ENCODE results near the gene RPL28.
"Not testable (repeated sequence)": the region's sequence is repeated elsewhere in the genome, so short reads cannot be mapped to it uniquely, and the experiment has no call there.

Gene RPL28

DNA sequence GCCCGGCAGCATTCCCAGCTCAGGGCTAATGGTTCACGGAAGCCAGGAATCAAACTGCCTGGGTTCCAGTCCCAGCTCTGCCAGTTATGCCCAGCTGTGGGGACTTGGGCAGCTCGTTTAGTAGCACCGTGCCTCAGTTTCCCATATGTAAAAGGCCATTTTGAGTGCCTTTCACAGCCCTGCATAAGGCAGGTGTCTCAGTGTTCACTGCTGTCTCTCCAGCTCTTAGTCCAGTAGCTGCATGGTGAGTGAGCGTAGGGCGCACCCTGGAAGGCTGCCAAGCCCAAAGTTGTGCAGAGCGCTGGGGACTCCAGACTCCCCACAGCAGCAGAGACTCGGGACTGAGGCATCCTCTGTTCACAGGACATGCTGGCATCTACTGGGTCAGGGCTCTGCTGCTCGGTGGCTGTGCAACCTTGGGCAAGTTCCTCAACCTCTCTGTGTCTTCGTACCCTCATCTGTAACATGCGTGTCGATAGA, 5.5 kb downstream of the RPL28 start:
- DNase-seq (ENCODE audit: low read depth in 2 of 2, low spot score in 1 of 2) = no peak

DNA sequence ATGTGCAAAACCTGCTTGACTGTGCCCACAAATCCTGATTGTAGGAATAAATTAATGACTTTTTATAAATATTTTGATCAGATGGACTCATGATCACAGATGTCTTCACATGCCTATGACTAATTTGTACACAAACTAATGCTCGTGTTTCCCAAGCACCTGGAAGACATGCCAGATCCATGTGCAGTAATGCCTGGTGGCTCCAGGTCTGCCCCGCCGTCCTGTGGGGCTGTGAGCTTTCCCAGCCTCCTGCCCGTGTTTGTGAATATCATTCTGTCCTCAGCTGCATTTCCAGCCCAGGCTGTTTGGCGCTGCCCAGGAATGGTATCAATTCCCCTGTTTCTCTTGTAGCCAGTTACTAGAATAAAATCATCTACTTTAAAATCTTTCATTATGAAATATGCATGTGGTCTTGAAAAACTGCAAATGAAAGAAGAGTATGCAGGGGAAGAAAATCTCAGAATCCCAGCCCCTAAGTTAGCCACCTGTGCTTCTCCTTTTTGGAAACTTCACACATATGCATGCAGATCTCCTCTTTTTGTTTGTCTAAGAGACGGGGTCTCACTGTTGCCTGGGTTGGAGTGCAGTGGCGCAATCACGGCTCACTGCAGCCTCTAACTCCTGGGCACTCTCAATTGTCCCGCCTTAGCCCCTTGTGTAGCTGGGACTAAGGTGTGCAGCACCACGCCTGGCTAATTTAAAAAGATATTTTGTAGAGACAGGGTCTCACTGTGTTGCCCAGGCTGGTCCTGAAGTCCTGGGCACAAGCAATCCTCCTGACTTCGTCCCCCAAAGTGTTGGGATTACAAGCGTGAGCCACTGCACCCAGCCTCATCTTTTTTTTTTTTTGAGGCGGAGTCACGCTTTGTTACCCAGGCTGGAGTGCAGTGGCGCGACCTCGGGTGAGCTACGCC, 6.2 kb downstream of the RPL28 start:
- no peak for DNase-seq (ENCODE audit: low read depth in 2 of 2, low spot score in 1 of 2)

DNA sequence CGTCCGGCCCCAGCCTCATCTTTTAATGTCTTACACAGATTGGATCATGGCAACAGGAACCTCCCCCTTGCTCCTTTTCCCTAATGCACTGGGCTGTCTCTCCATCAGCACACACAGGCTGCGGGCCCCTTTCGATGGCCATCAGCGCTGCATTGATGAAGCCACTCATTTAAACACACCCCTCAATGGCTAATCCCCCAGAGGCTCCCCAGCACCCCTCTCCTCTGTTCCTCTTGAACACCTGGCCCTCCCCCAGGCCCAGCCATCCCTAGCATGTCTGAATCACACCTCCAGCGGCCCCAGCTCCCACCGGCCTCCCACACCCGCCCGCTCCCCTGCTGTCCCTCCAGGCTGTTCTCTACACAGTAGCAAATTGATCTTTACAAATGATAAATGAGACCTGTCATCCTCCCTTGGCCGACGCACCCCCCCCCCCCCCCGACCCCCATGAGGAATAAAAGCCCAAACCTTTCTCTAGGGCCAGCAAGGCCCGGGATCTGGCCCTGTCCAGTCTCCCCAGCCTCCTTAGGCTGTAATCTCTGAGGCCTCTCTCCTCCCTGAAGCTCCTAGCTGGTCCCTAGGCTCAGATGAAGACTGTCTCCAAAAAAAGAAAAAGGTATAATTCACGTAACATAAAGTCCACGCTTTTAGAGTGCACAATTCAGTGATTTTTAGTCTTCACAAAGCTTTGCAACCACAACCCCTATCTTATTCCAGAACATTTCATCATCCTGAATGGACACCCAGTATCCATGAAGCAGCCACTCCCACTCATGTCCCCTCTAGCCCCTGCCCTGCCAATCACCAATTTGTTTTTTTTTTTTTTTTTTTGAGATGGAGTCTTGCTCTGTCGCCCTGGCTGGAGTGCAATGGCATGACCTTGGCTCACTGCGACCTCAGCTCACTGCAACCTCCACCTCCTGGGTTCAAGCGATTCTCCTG, 7.4 kb downstream of the RPL28 start:
- no peak for DNase-seq (ENCODE audit: low read depth in 2 of 2, low spot score in 1 of 2)

DNA sequence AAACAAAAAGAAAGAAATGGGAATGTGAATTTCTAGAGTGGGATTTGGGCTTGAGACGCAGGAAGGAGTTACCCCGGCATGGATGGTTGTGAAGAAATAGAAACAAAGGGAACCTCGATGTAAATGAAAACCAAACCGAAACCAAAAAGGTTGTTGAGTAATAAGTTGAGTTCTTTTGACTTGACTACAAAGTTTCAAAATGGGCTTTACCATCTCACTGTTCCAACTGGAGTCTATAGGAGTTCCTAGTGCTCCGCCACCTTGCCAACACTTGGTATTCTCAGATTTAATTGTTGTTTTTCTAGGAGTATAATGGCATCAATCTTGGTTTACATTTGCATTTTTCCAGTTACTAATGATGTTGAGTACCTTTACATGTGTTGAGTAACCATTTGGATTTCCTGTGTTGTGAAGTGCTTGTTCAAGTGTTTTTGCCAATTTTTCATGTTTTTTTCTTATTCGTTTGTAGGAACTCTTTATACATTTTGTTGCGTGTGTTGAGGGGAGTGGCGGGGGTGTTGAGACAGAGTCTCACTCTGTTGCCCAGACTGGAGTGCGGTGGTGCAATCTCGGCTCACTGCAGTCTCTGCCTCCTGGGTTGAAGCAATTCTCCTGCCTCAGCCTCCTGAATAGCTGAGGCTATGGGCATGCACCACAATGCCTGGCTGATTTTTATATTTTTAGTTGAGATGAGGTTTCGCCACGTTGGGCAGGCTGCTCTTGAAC, 12.6 kb downstream of the RPL28 start:
- DNase-seq (ENCODE audit: low read depth in 2 of 2, low spot score in 1 of 2) = no peak

DNA sequence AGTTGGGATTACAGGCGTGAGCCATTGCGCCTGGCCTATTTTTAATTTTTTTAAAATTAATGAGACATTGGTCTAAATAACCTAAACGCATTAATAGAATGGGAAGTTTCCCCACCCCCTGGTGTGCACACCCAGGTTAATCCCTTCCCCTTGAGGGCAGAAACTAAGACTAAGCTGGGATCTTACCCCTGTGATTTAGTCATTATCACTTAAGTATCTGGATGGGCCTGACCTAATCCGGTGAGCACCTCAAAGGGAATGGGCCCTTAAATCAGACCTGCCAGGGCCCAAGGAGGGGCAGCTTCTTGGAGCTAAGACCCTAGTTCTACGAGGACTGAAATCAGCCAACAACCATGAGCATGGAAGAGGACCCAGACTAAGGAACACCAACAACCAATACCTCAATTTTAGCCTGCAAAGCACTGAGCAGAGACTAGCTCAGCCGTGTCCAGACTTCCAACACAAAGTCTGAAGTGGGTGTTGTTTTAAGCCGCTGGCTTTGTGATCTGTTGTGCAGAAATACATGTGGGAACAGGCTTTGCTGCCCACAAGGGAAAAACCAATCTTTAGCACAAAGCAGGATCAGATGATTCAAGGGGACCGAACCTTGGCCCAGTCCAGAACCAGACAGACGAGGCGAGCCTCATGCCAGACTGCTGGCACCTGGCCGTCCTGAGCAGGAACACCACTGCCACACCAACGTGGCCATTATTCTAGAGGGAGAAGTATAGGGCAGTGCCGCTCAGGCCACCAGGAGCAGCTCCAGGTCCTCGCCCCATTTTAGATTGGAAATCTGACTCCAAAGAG, 14.8 kb downstream of the RPL28 start:
- DNase-seq (ENCODE audit: low read depth in 2 of 2, low spot score in 1 of 2) = no peak

DNA sequence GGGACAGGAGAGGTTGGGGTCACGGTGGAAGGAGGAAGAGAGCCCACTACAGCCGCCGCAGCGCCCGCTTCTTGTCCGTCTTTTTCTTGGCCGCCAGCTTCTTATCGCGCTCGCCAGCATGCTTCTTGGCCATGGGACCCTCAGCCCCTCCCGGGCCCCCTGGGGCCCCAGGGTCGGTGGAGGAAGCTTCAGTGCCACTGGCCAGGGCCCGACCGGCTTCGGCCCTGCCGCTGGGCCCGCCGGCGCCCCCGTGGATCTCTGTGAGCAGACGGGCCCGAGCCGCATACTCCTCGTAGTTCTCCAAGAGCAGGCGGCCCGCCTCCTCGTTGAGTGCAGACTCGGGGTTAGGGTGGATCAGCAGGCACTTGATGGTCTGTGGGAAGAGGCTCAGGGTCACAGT, 15.7 kb downstream of the RPL28 start:
- not testable (repeated sequence) for DNase-seq (ENCODE audit: low read depth in 2 of 2, low spot score in 1 of 2)

DNA sequence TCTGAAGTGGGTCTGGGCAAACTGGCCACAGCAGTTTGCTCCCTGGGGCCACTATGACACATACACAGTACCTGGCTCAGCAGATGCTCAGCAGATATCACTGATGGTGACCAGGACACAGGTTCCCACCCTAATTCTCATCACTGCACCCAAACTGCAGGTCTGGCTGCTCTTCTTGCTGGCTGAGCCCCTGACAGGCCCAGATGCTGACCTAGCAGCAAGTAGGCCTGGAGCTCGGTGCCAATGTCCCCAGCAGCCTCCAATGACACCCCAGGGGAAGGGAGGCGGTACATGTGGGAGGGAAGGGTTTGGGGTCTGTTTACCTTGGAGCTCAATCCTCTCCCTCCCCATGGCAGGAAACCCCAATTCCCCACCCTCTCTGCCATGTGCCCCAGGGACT, 16.8 kb downstream of the RPL28 start:
- no peak for DNase-seq (ENCODE audit: low read depth in 2 of 2, low spot score in 1 of 2)

DNA sequence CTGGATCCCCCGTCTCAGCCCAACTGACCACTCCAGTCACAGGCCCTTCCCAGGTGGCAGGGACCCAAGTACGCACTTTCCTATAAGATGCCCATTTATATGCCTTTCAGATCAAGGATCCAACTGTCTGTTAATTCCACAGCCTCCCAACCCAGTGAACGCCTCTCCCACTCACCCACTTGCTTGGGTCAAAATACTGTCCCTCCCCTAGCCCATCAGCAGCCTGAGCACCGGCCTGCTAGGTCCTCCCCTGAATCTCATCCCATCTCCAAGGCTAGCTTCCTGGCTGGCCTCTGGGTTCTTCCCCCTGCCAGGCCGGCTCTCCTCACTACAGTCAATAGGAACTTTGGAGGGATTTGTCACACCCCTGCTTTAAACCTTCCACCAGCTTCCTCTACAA, 19.9 kb downstream of the RPL28 start:
- DNase-seq (ENCODE audit: low read depth in 2 of 2, low spot score in 1 of 2) = no peak

DNA sequence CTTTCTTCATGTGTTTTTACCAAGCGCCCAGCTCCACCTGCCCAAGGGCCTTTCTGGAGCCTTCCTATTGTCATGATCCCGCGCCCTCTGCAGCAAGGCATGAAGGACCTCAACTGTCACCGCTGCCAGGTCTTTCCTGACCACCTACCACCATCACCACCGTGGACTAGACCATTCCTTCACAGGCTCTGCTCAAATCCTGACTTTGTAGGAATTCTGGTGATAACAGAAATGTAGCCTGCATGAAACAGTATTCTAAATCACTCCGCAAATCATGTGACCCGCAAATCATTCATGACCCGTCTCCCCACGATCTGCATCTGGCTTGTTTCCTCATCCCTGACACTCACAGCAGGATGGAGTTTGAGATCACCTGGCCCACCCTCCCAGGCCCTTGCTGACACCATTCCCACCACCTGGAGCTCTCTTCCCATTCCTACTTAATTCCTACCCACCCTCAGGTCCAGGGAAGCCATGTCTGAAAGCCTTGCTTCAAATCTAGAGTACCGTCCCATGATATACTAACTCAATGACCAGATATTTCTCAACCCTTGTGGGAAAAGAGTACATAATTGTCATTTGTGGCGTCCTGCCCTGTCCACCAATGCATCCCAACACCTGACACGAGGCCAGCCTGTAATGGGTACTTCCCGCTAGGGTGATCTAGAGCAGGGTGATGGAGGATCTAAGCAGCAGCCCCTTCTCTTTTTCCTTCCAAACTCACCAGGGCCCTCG, 20.5 kb downstream of the RPL28 start:
- DNase-seq (ENCODE audit: low read depth in 2 of 2, low spot score in 1 of 2) = no peak

DNA sequence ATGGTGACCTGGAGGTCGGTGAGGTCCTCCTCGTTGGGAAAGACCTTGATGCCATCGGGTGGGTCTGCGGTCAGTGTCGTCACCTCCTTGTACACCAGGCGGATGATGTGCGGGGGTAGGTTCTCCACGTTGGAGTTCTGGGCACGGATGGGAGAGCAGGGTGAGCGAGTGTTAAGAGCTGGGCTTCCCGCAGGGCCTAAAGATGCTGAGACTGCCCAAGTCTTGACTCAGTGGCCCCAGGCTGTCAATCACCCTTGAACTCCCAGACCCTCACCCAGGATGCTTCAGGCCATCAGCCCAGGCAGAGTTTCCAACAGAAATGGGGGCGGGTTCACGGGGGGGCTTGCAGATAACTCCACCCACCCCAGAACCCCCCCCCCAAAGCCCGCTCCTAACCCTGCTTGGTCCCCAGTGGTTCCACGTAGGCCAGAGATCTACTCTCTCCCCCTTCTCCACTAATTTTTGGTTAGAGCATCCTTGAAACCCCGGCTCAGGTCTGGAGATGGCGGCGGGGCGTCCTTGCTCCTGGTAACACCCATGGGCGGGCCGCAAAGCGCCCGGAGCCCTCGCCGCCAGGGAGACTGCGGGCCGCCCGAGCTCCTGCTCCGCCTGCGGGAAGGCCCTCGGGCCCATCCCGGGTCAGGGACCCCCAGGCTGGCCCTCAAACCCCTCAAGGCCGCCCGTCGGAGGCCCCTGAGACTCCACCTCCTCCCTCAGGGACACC, 21.3 kb downstream of the RPL28 start:
- DNase-seq (ENCODE audit: low read depth in 2 of 2, low spot score in 1 of 2) = no peak

DNA sequence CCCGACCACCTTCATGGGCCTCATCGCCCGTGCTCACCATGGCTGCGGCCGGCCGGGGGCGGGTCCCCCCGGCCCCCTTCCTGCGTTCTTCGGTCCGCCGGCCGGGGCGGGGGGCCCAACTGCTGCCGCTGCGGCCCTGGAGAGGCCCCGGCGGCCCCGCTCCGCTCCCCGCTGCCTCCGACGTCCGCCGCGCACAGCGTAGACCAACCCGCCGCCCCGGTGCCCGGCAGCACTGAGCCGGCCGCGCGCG, 21.7 kb downstream of the RPL28 start, which contains the start of gene UBE2S:
TSS of gene UBE2S (minus strand) at position 239 of the 250 bp plus-strand sequence. CDS start at position 40, 199 bp downstream.
- DNase-seq (ENCODE audit: low read depth in 2 of 2, low spot score in 1 of 2) = not testable (repeated sequence)

DNA sequence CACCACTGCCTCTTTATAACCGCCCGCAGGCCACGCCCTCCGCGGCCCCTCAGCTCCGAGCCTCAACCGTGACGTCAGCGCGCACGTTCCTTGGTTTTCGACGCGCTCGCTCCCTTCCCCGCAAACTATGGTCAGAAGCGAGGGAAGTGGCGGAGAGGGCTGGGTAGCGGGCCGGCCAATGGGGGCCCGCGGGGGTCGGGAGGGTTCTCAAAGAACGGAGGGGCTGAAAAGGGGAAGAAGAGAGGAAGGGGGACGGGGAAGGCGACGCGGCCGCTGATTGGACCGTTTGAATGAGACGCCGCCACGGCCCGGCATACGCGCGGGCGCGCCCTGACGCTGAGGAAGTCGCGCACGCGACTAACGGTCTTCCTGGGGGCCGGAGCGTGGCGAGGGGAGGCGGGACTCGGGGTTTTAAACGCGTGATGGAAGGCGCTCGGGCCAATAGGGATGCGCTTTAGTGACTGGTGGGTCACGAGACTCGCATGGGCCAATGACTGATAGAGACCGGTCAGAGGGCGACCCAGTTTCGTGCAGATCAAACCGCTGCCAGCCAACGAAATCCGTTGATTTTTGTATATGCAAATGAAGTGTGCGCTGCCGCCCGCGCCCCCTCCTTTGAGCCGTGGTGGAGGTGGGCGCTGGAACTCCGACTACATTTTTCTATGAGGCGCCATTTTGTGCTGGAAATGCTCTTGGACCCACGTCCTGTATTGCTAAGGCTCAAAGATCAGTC, 22.2 kb downstream of the RPL28 start:
- DNase-seq (ENCODE audit: low read depth in 2 of 2, low spot score in 1 of 2) = peak; percentile 88 to 95

DNA sequence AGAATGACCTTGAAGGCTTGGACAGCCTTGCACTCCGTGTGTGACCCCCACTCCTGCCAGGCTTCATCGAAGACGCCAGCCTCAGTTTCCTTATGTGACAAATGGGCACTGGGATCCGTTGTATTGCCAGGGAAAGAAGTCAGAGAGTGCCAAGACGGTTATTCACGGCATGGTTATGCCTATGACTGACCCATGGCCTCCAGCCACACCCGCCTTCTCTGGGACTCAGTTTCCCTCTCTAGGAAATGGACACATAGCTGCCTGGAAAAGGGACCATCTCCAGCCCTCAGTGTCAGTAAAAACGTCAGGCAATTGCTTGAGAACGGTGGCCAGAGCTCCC, 22.8 kb downstream of the RPL28 start:
- DNase-seq (ENCODE audit: low read depth in 2 of 2, low spot score in 1 of 2) = no peak

DNA sequence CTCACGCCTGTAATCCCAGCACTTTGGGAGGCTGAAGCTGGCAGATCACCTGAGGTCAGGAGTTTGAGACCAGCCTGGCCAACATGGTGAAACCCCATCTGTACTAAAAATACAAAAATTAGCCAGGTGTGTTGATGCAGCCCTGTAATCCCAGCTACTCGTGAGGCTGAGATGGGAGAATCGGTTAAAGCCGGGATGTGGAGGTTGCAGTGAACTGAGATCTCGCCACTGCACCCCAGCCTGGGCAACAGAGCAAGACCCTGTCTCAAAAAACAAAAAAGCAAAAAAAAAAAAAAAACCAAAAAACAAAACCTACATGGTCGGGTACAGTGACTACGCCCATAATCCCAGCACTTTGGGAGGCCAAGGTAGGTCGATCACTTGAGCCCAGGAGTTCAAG, 23.4 kb downstream of the RPL28 start:
- not testable (repeated sequence) for DNase-seq (ENCODE audit: low read depth in 2 of 2, low spot score in 1 of 2)

DNA sequence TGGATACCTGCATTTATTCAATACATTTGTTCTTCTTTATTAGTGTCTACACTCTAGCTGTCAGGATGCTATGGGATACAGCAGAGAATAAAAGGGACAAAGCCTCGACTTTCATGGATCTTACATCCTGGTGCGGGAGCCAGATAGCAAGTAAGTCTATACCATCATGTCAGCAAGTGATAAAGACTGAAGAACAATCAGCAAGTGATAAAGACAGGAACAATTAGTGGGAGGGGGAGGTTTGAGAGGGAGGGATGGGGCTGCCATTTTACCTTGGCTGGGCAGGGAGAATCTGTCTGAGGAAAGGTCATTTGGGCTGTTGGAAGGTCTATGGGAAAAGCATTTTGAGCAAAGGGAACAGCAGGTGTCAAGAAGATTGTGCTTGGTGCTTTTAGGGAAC, 24.4 kb downstream of the RPL28 start:
- no peak for DNase-seq (ENCODE audit: low read depth in 2 of 2, low spot score in 1 of 2)

DNA sequence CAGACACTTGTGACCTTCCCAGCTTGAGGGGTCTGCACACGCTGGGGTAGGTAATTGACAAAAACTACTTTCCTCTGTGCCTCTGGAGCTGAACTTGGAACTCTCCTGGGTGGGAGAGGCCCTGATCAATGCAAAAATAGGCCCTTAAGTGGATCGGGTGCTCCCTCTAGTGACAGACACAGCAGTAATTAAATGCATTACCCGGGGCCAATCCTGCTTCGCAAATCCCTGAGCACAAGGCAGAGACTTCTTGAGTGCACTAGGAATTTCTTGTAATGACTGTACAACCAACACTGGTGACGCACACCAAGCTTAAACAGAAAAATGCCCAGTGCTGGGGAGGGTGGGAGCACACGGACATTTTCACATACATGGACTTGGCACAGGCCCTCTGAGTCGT, 32.5 kb downstream of the RPL28 start:
- no peak for DNase-seq (ENCODE audit: low read depth in 2 of 2, low spot score in 1 of 2)

DNA sequence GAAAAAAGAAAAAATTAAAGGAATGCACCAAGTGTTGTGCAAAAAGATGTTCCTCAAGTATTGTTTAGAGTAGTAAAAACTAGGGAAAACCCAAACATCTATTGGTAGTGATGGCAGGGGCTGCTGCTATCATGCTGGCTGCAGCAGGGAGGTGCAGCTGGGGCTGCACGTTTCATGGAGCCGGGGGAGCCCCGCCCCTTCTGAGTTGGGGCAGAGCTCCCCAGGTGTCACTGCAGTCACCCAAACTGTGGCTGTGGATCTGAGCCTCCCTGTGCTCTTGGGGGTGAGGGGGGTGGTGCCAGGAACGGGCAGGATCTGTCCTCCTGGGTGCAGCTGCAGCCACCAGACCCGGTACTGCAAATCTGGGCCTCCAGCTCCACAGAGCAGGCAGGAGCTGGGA, 33.4 kb downstream of the RPL28 start:
- no peak for DNase-seq (ENCODE audit: low read depth in 2 of 2, low spot score in 1 of 2)

DNA sequence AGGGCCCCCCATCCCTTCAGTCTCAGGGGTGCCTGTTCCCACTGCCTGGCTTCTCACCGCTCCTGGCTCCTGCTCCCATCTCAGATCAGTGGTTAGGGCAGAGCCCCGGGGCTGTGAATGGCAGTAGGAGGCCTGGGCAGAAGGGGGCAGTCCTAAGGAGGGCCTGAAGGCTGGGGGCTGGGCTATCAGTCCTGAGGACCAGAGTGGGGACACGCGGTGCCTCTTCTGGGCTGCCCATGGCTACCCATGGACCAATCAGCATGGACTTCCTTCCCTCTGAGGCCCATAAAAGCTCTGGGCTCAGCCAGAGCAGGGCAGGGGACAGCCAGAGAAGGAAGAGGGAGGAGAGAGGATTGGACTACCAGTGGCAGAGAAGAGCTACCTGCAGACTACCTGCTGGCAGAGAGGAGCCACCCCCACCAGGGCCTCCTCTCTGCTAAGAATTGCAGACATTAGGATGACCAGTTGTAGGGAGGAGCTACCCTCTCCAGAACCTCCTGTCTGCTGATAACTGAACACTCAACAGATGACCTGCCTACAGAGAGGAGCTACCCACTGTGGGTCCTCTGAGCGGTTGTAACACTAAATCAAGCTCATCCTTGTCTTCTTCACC, 34.0 kb downstream of the RPL28 start:
- no peak for DNase-seq (ENCODE audit: low read depth in 2 of 2, low spot score in 1 of 2)
